Measurements from ENCODE around the gene AADACL3. TPM values are rescaled to one million over a fixed set of nuclear protein-coding genes. Genes with fewer than 3 reads are reported as not detected.

Gene AADACL3
- polyA plus RNA-seq, 1 donor from 2014 or later = not detected

- H3K79me2 ChIP-seq (replicated peaks; ENCODE audit: insufficient read depth, low read length) = no peaks in the 10 kb centered on the region
- H3K36me3 ChIP-seq (ENCODE audit: insufficient read depth, low read length) = no peaks in the 10 kb centered on the region
- TF ChIP-seq CTCF (IDR thresholded peaks at IDR 0.05; ENCODE audit: poor library complexity, severe bottlenecking) = no peak
- TF ChIP-seq REST (IDR thresholded peaks at IDR 0.05; ENCODE audit: borderline replicate concordance) = no peak
- no peak for TF ChIP-seq EZH2 (IDR thresholded peaks at IDR 0.05; ENCODE audit: borderline replicate concordance, insufficient read depth, low read length, poor library complexity, severe bottlenecking)
- TF ChIP-seq TAF1 (IDR thresholded peaks at IDR 0.05; ENCODE audit: low read depth) = no peak
- TF ChIP-seq SMC3 (conservative IDR thresholded peaks at IDR 0.05; ENCODE audit: poor library complexity) = no peak
- TF ChIP-seq MXI1 (conservative IDR thresholded peaks at IDR 0.05; ENCODE audit: poor library complexity, severe bottlenecking) = no peak
- TF ChIP-seq POLR2AphosphoS5 (IDR thresholded peaks at IDR 0.05) = no peak
- no peak for TF ChIP-seq RAD21 (conservative IDR thresholded peaks at IDR 0.05)
- no peak for TF ChIP-seq EP300 (conservative IDR thresholded peaks at IDR 0.05; ENCODE audit: poor library complexity, severe bottlenecking)
- no peaks in the 10 kb centered on the region for H3K9me3 ChIP-seq (ENCODE audit: low read length)
- no peaks in the 10 kb centered on the region for H3F3A ChIP-seq (ENCODE audit: insufficient read depth, low read length, poor library complexity, severe bottlenecking)
- H3K27ac ChIP-seq (ENCODE audit: low read length) = no peak overlapping the region
- no peak overlapping the region for H3K9ac ChIP-seq (ENCODE audit: low read length)
- no peaks in the 10 kb centered on the region for H3K9me2 ChIP-seq (ENCODE audit: insufficient read depth, low read length)
- no peaks in the 10 kb centered on the region for H3K27me3 ChIP-seq (ENCODE audit: insufficient read depth, low read depth, low read length)
- H3K4me3 ChIP-seq (ENCODE audit: low read length) = no peak overlapping the region
- H3K4me2 ChIP-seq (ENCODE audit: low read length) = no peak overlapping the region
- no peaks in the 10 kb centered on the region for H4K20me1 ChIP-seq (ENCODE audit: insufficient read depth)
- H2AFZ ChIP-seq (ENCODE audit: low read depth, low read length) = no peak overlapping the region
Measured at GRCh38 chr1:12756768-12757413, 41.0 kb downstream of the AADACL3 start.

GRCh38 chr1:12757836-12758235, 41.9 kb downstream of the AADACL3 start:
- H3K79me2 ChIP-seq (replicated peaks; ENCODE audit: insufficient read depth, low read length) = no peaks in the 10 kb centered on the region

More at GRCh38 chr1:12757836-12758235, 41.9 kb downstream of the AADACL3 start:
- TF ChIP-seq MXI1 (conservative IDR thresholded peaks at IDR 0.05; ENCODE audit: poor library complexity, severe bottlenecking) (no peak), EZH2 (IDR thresholded peaks at IDR 0.05; ENCODE audit: borderline replicate concordance, insufficient read depth, low read length, poor library complexity, severe bottlenecking) (no peak), TAF1 (IDR thresholded peaks at IDR 0.05; ENCODE audit: low read depth) (no peak), REST (IDR thresholded peaks at IDR 0.05; ENCODE audit: borderline replicate concordance) (no peak), EP300 (conservative IDR thresholded peaks at IDR 0.05; ENCODE audit: poor library complexity, severe bottlenecking) (no peak), SMC3 (conservative IDR thresholded peaks at IDR 0.05; ENCODE audit: poor library complexity) (no peak), RAD21 (conservative IDR thresholded peaks at IDR 0.05) (no peak), CTCF (IDR thresholded peaks at IDR 0.05; ENCODE audit: poor library complexity, severe bottlenecking) (no peak), POLR2AphosphoS5 (IDR thresholded peaks at IDR 0.05) (no peak)
- no peak overlapping the region for H3K4me3 ChIP-seq (ENCODE audit: low read length)
- no peaks in the 10 kb centered on the region for H3K36me3 ChIP-seq (ENCODE audit: insufficient read depth, low read length)
- H2AFZ ChIP-seq (ENCODE audit: low read depth, low read length) = no peak overlapping the region
- H3K27ac ChIP-seq (ENCODE audit: low read length) = no peak overlapping the region
- H4K20me1 ChIP-seq (ENCODE audit: insufficient read depth) = no peaks in the 10 kb centered on the region
- H3K27me3 ChIP-seq (ENCODE audit: insufficient read depth, low read depth, low read length) = no peaks in the 10 kb centered on the region
- H3K9ac ChIP-seq (ENCODE audit: low read length) = no peak overlapping the region
- no peaks in the 10 kb centered on the region for H3K9me2 ChIP-seq (ENCODE audit: insufficient read depth, low read length)
- no peaks in the 10 kb centered on the region for H3K9me3 ChIP-seq (ENCODE audit: low read length)
- H3K4me2 ChIP-seq (ENCODE audit: low read length) = no peak overlapping the region
- no peaks in the 10 kb centered on the region for H3F3A ChIP-seq (ENCODE audit: insufficient read depth, low read length, poor library complexity, severe bottlenecking)
